GM19467 (cell line): Measurements from ENCODE around the gene OR9G1.
"Not testable (repeated sequence)": the region's sequence is repeated elsewhere in the genome, so short reads cannot be mapped to it uniquely, and the experiment has no call there.

Source experiments
- ATAC-seq: cut with Tn5 transposase; IDR thresholded peaks from one replicate; pipeline ENCODE4 v1.9.1; 2021; ENCODE audit warnings: mild to moderate bottlenecking, moderate library complexity; ENCODE audit not compliant: unreplicated experiment

Gene OR9G1

GRCh38 chr11:56698795-56699194 lies at the start of gene OR9G1:
TSS of gene OR9G1 (plus strand) at chr11:56699095. CDS start at chr11:56700388, 1,293 bp downstream.
- ATAC-seq, result no peak

- no peak for ATAC-seq
Measured at GRCh38 chr11:56659755-56660154, 39.1 kb upstream of the OR9G1 start.

- no peak for ATAC-seq
Measured at GRCh38 chr11:56663386-56663785, 35.5 kb upstream of the OR9G1 start, which contains the start of gene OR5AR1. TSS of gene OR5AR1 (plus strand) at chr11:56663686. CDS start at chr11:56663686, 0 bp downstream.

- ATAC-seq, result no peak
Measured at GRCh38 chr11:56670984-56671383, 27.9 kb upstream of the OR9G1 start.

GRCh38 chr11:56688554-56689100 lies 10.3 kb upstream of the OR9G1 start:
- ATAC-seq, result no peak

GRCh38 chr11:56691179-56691578 lies 7.7 kb upstream of the OR9G1 start:
- not testable (repeated sequence) for ATAC-seq

- ATAC-seq, result no peak
Measured at GRCh38 chr11:56693428-56693827, 5.5 kb upstream of the OR9G1 start.

GRCh38 chr11:56700242-56700913 lies 1.5 kb downstream of the OR9G1 start:
- ATAC-seq, result no peak

- ATAC-seq, result no peak
Measured at GRCh38 chr11:56700914-56701485, 2.1 kb downstream of the OR9G1 start.

GRCh38 chr11:56705784-56706396 lies 7.0 kb downstream of the OR9G1 start:
- ATAC-seq, result no peak

- no peak for ATAC-seq
Measured at GRCh38 chr11:56706486-56706885, 7.6 kb downstream of the OR9G1 start.

GRCh38 chr11:56714206-56714605 lies 15.3 kb downstream of the OR9G1 start:
- no peak for ATAC-seq

- ATAC-seq, result no peak
Measured at GRCh38 chr11:56716379-56716854, 17.5 kb downstream of the OR9G1 start.

- no peak for ATAC-seq
Measured at GRCh38 chr11:56720513-56720912, 21.6 kb downstream of the OR9G1 start.

GRCh38 chr11:56740107-56740506 lies 41.2 kb downstream of the OR9G1 start:
- no peak for ATAC-seq

GRCh38 chr11:56740886-56741285 lies 42.0 kb downstream of the OR9G1 start:
- ATAC-seq, result no peak

GRCh38 chr11:56748597-56748996 lies 49.7 kb downstream of the OR9G1 start, which contains the start of gene OR9G4:
TSS of gene OR9G4 (minus strand) at chr11:56748697. CDS start at chr11:56743766, 4,931 bp downstream.
- no peak for ATAC-seq

- no peak for ATAC-seq
Measured at GRCh38 chr11:56750190-56750589, 51.3 kb downstream of the OR9G1 start.

- no peak for ATAC-seq
Measured at GRCh38 chr11:56751480-56751879, 52.6 kb downstream of the OR9G1 start.
